ENCODE results near the gene CABCOCO1. TPM values are rescaled to one million over a fixed set of nuclear protein-coding genes. Genes with fewer than 3 reads are reported as not detected.

The CABCOCO1 gene
- polyA plus RNA-seq, 1 donor (not counting 4 experiments of a cell fraction or from before 2014, with no cell fraction given): 0.17 TPM

DNA sequence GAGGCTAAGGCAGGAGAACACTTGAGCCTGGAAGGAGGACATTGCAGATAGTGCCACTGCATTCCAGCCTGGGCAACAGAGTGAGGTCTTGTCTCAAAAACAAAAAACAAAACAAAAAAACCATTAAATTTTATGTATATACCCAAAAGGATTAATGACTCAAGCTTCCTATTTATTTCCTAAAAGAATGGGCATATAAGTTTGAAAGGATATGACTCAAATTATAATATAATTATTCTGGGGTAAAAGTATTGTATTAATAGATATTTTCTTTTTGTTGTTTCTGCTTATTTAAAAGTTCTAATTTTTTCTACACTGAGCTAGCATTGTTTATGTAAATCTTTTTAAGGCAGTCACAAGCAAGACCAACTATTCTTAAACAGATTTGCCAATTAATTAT lies 42.2 kb upstream of the CABCOCO1 start:
- Histone ChIP-seq H3K9ac (ENCODE audit: control insufficient read depth, extremely low read depth, insufficient read depth, low read length) (no peak overlapping the region), H3K4me2 (ENCODE audit: control insufficient read depth, extremely low read depth, insufficient read depth, low read depth, low read length) (no peak overlapping the region), H3K9me1 (ENCODE audit: control insufficient read depth, extremely low read depth, insufficient read depth, low read length) (no peaks in the 10 kb centered on the region), H3K27me3 (ENCODE audit: control insufficient read depth, extremely low read depth, insufficient read depth, low read length) (no peaks in the 10 kb centered on the region), H3K79me2 (ENCODE audit: control insufficient read depth, insufficient read depth, low read length) (no peaks in the 10 kb centered on the region), H4K20me1 (ENCODE audit: control insufficient read depth, extremely low read depth, insufficient read depth, low read length) (no peaks in the 10 kb centered on the region), H3K9me3 (ENCODE audit: control insufficient read depth, low read depth, low read length) (no peaks in the 10 kb centered on the region), H3K4me3 (ENCODE audit: control insufficient read depth in 2 of 3, extremely low read depth in 1 of 3, insufficient read depth in 2 of 3, low read depth in 1 of 3, low read length in 3 of 3) (no peak overlapping the region), H3K27ac (ENCODE audit: control insufficient read depth, insufficient read depth, low read length) (no peak overlapping the region), H3K4me1 (ENCODE audit: control insufficient read depth, extremely low read depth, insufficient read depth, low read length) (no peaks in the 10 kb centered on the region), H2AFZ (ENCODE audit: control insufficient read depth, low read length) (no peak overlapping the region), H3K36me3 (ENCODE audit: control insufficient read depth in 2 of 2, extremely low read depth in 1 of 2, insufficient read depth in 2 of 2, low read length in 2 of 2) (no peaks in the 10 kb centered on the region)
- FAIRE-seq (no peak), DNase-seq (ENCODE audit: low read depth, low spot score) (no peak)
- dilution Hi-C loops (cut with MboI; ENCODE audit: extremely low pct_ligation_motif_present, low sequenced_read_pairs): no loop called here
- TF ChIP-seq EZH2 (IDR thresholded peaks at IDR 0.05; ENCODE audit: low read length): no peak
- TF ChIP-seq, protein P1, sequence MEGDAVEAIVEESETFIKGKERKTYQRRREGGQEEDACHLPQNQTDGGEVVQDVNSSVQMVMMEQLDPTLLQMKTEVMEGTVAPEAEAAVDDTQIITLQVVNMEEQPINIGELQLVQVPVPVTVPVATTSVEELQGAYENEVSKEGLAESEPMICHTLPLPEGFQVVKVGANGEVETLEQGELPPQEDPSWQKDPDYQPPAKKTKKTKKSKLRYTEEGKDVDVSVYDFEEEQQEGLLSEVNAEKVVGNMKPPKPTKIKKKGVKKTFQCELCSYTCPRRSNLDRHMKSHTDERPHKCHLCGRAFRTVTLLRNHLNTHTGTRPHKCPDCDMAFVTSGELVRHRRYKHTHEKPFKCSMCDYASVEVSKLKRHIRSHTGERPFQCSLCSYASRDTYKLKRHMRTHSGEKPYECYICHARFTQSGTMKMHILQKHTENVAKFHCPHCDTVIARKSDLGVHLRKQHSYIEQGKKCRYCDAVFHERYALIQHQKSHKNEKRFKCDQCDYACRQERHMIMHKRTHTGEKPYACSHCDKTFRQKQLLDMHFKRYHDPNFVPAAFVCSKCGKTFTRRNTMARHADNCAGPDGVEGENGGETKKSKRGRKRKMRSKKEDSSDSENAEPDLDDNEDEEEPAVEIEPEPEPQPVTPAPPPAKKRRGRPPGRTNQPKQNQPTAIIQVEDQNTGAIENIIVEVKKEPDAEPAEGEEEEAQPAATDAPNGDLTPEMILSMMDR (optimal IDR thresholded peaks at IDR 0.05 in 1 of 3, IDR thresholded peaks at IDR 0.05 in 1 of 3, conservative IDR thresholded peaks at IDR 0.05 in 1 of 3; ENCODE audit: extremely low read depth in 1 of 3, insufficient read depth in 2 of 3, low read length in 3 of 3): no peak

DNA sequence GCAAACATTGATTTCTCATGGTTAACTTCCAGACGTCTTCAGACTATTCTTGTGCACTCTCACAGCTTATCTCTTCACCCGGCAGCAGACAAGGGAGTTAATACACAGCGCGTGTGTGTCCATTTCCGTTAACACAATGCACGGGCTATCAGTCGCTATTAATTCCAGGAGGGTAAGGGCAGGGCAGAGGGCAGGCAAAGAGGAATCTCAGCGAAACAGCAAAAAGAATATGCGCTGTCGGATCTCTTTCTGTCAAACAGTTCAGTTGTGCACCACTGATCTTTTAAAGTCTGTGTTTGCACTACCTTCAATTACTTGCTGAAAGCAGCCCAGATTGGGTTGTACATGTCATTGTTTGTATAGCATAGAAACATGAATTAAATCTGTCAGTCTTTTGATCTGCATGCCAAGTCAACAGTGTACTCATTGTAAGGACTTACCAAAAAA lies 41.1 kb upstream of the CABCOCO1 start:
- Histone ChIP-seq H3K4me3 (ENCODE audit: control insufficient read depth in 2 of 3, extremely low read depth in 1 of 3, insufficient read depth in 2 of 3, low read depth in 1 of 3, low read length in 3 of 3) (no peak overlapping the region), H3K4me1 (ENCODE audit: control insufficient read depth, extremely low read depth, insufficient read depth, low read length) (no peaks in the 10 kb centered on the region), H3K9me1 (ENCODE audit: control insufficient read depth, extremely low read depth, insufficient read depth, low read length) (no peaks in the 10 kb centered on the region), H3K27ac (ENCODE audit: control insufficient read depth, insufficient read depth, low read length) (no peak overlapping the region), H3K79me2 (ENCODE audit: control insufficient read depth, insufficient read depth, low read length) (no peaks in the 10 kb centered on the region), H3K27me3 (ENCODE audit: control insufficient read depth, extremely low read depth, insufficient read depth, low read length) (no peaks in the 10 kb centered on the region), H3K4me2 (ENCODE audit: control insufficient read depth, extremely low read depth, insufficient read depth, low read depth, low read length) (no peak overlapping the region), H3K9me3 (ENCODE audit: control insufficient read depth, low read depth, low read length) (no peaks in the 10 kb centered on the region), H2AFZ (ENCODE audit: control insufficient read depth, low read length) (peak overlapping the region; percentile 4), H4K20me1 (ENCODE audit: control insufficient read depth, extremely low read depth, insufficient read depth, low read length) (no peaks in the 10 kb centered on the region), H3K36me3 (ENCODE audit: control insufficient read depth in 2 of 2, extremely low read depth in 1 of 2, insufficient read depth in 2 of 2, low read length in 2 of 2) (no peaks in the 10 kb centered on the region), H3K9ac (ENCODE audit: control insufficient read depth, extremely low read depth, insufficient read depth, low read length) (no peak overlapping the region)
- dilution Hi-C loops (cut with MboI; ENCODE audit: extremely low pct_ligation_motif_present, low sequenced_read_pairs): no loop called here
- TF ChIP-seq EZH2 (IDR thresholded peaks at IDR 0.05; ENCODE audit: low read length): no peak
- TF ChIP-seq, protein P1 (optimal IDR thresholded peaks at IDR 0.05 in 1 of 3, IDR thresholded peaks at IDR 0.05 in 1 of 3, conservative IDR thresholded peaks at IDR 0.05 in 1 of 3; ENCODE audit: extremely low read depth in 1 of 3, insufficient read depth in 2 of 3, low read length in 3 of 3): no peak
- FAIRE-seq (no peak), DNase-seq (ENCODE audit: low read depth, low spot score) (no peak)
